Left cardiac atrium (tissue), 4 donors: ENCODE data around the gene UBE2D4. TPM values are rescaled to one million over a fixed set of nuclear protein-coding genes. Genes with fewer than 3 reads are reported as not detected.
"Not testable (repeated sequence)": the region's sequence is repeated elsewhere in the genome, so short reads cannot be mapped to it uniquely, and the experiment has no call there.

ENCODE experiments used
- ATAC-seq, 2 donors: fragments of 200-7000 bp; cut with Tn5 transposase; one replicate each; pipeline ENCODE4 v1.9.1; 2020; ENCODE audit warnings: mild to moderate bottlenecking in 2 of 2, moderate library complexity in 2 of 2
- DNase-seq: peaks from one replicate; pipeline ENCODE4 v3.0.0-alpha.2; 2020
- intact Hi-C, 2 donors: fragments of 100-400 bp; cut with DNase I; formaldehyde crosslinking; loops; one replicate each; pipeline versions ENCODE4 v1.14.1 to v1.15.1; 2022 to 2023
- total RNA-seq, 2 donors: library from RNA; stranded (reverse); fragmentation: NEBNext Ultra II Directional; extraction: Animal tissue kit (Norgen Biotek cat#: 25700); gene quantifications; one replicate each; pipeline ENCODE4 v1.2.1, GENCODE V29; 2021
- donor health status: DM: no; HTN: yes; CAD: no.
- donor health status: DM: no; HTN: yes; CAD: no; lungs with severe emphysema.
- donor health status: DM: yes; HTN: yes; CAD: no.
- donor health status: Dilated cardiomyopathy.

The UBE2D4 gene
- total RNA-seq, 2 donors from 2014 or later, result 38.8 to 40.7 TPM

GRCh38 chr7:43990011-43990585, 63.9 kb downstream of the UBE2D4 start:
- DNase-seq, intact Hi-C loops: not testable (repeated sequence)
- ATAC-seq, result peak in 1 of 2 donors; percentile 29

- ATAC-seq, intact Hi-C loops, DNase-seq: not testable (repeated sequence)
Measured at GRCh38 chr7:43990829-43991228, 64.6 kb downstream of the UBE2D4 start.

GRCh38 chr7:43992896-43993295, 66.7 kb downstream of the UBE2D4 start:
- intact Hi-C loops, ATAC-seq, DNase-seq: not testable (repeated sequence)

GRCh38 chr7:43994681-43995080, 68.4 kb downstream of the UBE2D4 start:
- intact Hi-C loops, ATAC-seq, DNase-seq: not testable (repeated sequence)

DNA sequence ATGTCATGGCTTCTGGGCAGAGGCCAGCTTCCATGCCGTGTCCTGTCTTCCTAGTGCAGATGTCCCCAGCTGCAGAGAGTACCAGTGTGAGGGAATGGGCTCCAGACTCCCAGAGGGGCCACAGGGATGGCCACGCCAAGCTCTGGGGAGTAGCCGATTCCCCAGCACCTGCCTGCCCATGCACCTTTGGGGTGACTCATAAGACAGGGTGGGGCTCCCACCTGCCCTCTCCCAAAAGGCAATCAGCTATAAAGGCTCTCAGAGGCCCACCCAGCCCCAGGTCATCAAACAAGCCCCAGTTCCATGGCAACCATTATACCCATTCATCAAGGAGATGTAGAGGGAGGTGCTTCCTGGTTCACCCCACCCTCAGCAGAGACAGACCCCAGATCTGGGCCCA, 71.3 kb downstream of the UBE2D4 start, which contains the start of gene SPDYE1:
TSS of gene SPDYE1 (plus strand) at position 366 of the 400 bp plus-strand sequence. CDS start 2,053 bp downstream, outside the sequence.
- intact Hi-C loops, ATAC-seq, DNase-seq: not testable (repeated sequence)

Other genes with a start within 250 kb of the UBE2D4 start
- 10 to 100 TPM; 52.7 to 55.4 TPM for gene COA1, start 196.9 kb upstream of the UBE2D4 start, total RNA-seq
- gene BLVRA, start 167.8 kb upstream of the UBE2D4 start, total RNA-seq, result 10 to 100 TPM; 47.2 to 51.9 TPM
- gene MRPS24, start 56.9 kb upstream of the UBE2D4 start, total RNA-seq, result 100 to 1,000 TPM; 125 to 139 TPM
- 10 to 100 TPM; 27.8 to 37.4 TPM for gene URGCP, start 19.8 kb upstream of the UBE2D4 start, total RNA-seq
- not detected for gene SPDYE1, start 71.5 kb downstream of the UBE2D4 start, total RNA-seq
- 10 to 100 TPM; 42.1 to 48.7 TPM for gene DBNL, start 118.3 kb downstream of the UBE2D4 start, total RNA-seq
- 1,000 to 10,000 TPM in 1 of 2 donors, 100 to 1,000 TPM in 1; 799 to 1,159 TPM for gene PGAM2, start 139.1 kb downstream of the UBE2D4 start, total RNA-seq
- 10 to 100 TPM; 20.0 to 22.1 TPM for gene POLM, start 156.1 kb downstream of the UBE2D4 start, total RNA-seq
- gene AEBP1, start 177.9 kb downstream of the UBE2D4 start, total RNA-seq, result 100 to 1,000 TPM in 1 of 2 donors, 10 to 100 TPM in 1; 65.0 to 117 TPM
- 10 to 100 TPM; 95.8 to 98.9 TPM for gene POLD2, start 197.1 kb downstream of the UBE2D4 start, total RNA-seq
- gene MYL7, start 214.9 kb downstream of the UBE2D4 start, total RNA-seq, result over 10,000 TPM; 20,486 to 20,690 TPM